ENCODE measurements around the gene ADGRG3.

ADGRG3 gene

GRCh38 chr16:57695680-57696069 is 27.6 kb downstream of the ADGRG3 start:
- TF ChIP-seq ESRRG (CRISPR knock-in tag; IDR thresholded peaks at IDR 0.05): no peak
- TF ChIP-seq OSR1 (CRISPR knock-in tag; IDR thresholded peaks at IDR 0.05): no peak
- TF ChIP-seq ARNTL (CRISPR knock-in tag; IDR thresholded peaks at IDR 0.05; ENCODE audit: borderline replicate concordance, low read depth): no peak
- no peak for TF ChIP-seq RARB (CRISPR knock-in tag; IDR thresholded peaks at IDR 0.05)
- no peak for TF ChIP-seq BACH2 (CRISPR knock-in tag; IDR thresholded peaks at IDR 0.05; ENCODE audit: borderline replicate concordance)
- ATAC-seq: no peak

GRCh38 chr16:57696240-57696639 is 28.1 kb downstream of the ADGRG3 start:
- no peak for TF ChIP-seq CREB5 (CRISPR knock-in tag; IDR thresholded peaks at IDR 0.05; ENCODE audit: low read depth)
- TF ChIP-seq ZFP30 (CRISPR knock-in tag; IDR thresholded peaks at IDR 0.05): no peak
- TF ChIP-seq POU6F1 (CRISPR knock-in tag; IDR thresholded peaks at IDR 0.05; ENCODE audit: borderline replicate concordance, low read depth): no peak
- TF ChIP-seq ZNF70 (CRISPR knock-in tag; IDR thresholded peaks at IDR 0.05): no peak
- no peak for TF ChIP-seq ZFP3 (CRISPR knock-in tag; IDR thresholded peaks at IDR 0.05)
- no peak for TF ChIP-seq TSHZ2 (CRISPR knock-in tag; IDR thresholded peaks at IDR 0.05)
- no peak for TF ChIP-seq PATZ1 (CRISPR knock-in tag; IDR thresholded peaks at IDR 0.05; ENCODE audit: borderline replicate concordance)
- no peak for TF ChIP-seq TOX (CRISPR knock-in tag; IDR thresholded peaks at IDR 0.05; ENCODE audit: borderline replicate concordance)
- no peak for TF ChIP-seq GLIS3 (CRISPR knock-in tag; IDR thresholded peaks at IDR 0.05)
- no peak for TF ChIP-seq SNAI2 (CRISPR knock-in tag; IDR thresholded peaks at IDR 0.05)
- TF ChIP-seq ZC3H10 (CRISPR knock-in tag; IDR thresholded peaks at IDR 0.05): no peak
- TF ChIP-seq ISL1 (CRISPR knock-in tag; IDR thresholded peaks at IDR 0.05): no peak
- ATAC-seq: no peak

GRCh38 chr16:57697896-57698537 is 29.9 kb downstream of the ADGRG3 start:
- no peak for ATAC-seq
- no peak for TF ChIP-seq TCF4 (CRISPR knock-in tag; IDR thresholded peaks at IDR 0.05; ENCODE audit: borderline replicate concordance)
- no peak for TF ChIP-seq CSRNP3 (CRISPR knock-in tag; IDR thresholded peaks at IDR 0.05)
- TF ChIP-seq CSDC2 (CRISPR knock-in tag; IDR thresholded peaks at IDR 0.05): no peak
- no peak for TF ChIP-seq GLIS3 (CRISPR knock-in tag; IDR thresholded peaks at IDR 0.05)
- TF ChIP-seq POU6F1 (CRISPR knock-in tag; IDR thresholded peaks at IDR 0.05; ENCODE audit: borderline replicate concordance, low read depth): no peak
- no peak for TF ChIP-seq CREB5 (CRISPR knock-in tag; IDR thresholded peaks at IDR 0.05; ENCODE audit: low read depth)
- TF ChIP-seq ARNTL (CRISPR knock-in tag; IDR thresholded peaks at IDR 0.05; ENCODE audit: borderline replicate concordance, low read depth): no peak
- TF ChIP-seq BACH2 (CRISPR knock-in tag; IDR thresholded peaks at IDR 0.05; ENCODE audit: borderline replicate concordance): no peak
- TF ChIP-seq PATZ1 (CRISPR knock-in tag; IDR thresholded peaks at IDR 0.05; ENCODE audit: borderline replicate concordance): no peak
- TF ChIP-seq OSR1 (CRISPR knock-in tag; IDR thresholded peaks at IDR 0.05): no peak
